B cell (primary cell): ENCODE results near the gene KIF3C.

Source experiments
- EZH2 ChIP-seq: IDR thresholded peaks from 2 replicates; pipeline ENCODE4 v1.6.1; 2012; ENCODE audit warnings: borderline replicate concordance, low read depth, mild to moderate bottlenecking, moderate library complexity, low read length; ENCODE audit not compliant: insufficient read depth, poor library complexity, severe bottlenecking
- TF ChIP-seq, protein P1 (sequence below): fragments of 200-600 bp; IDR thresholded peaks from one replicate; pipeline ENCODE4 v1.8.0; 2022; ENCODE audit warnings: antibody characterized with exemption, mild to moderate bottlenecking

DNA sequence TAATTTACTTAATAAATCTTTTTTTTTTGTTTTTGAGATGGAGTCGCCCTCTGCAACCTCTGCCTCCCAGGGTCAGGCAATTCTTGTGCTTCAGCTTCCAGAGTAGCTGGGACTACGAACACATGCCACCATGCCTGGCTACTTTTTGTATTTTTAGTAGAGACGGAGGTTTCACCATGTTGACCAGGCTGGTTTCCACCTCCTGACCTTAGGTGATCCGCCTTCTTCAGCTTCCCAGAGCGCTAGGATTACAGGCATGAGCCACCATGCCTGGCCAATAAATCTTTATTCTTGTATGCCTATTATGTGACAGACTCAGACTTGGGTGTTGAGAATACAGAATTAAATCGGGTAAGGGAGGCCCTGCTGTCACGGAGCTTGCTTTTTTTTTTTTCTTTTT lies 87.3 kb downstream of the KIF3C start:
- TF ChIP-seq EZH2 = no peak
- TF ChIP-seq, protein P1, sequence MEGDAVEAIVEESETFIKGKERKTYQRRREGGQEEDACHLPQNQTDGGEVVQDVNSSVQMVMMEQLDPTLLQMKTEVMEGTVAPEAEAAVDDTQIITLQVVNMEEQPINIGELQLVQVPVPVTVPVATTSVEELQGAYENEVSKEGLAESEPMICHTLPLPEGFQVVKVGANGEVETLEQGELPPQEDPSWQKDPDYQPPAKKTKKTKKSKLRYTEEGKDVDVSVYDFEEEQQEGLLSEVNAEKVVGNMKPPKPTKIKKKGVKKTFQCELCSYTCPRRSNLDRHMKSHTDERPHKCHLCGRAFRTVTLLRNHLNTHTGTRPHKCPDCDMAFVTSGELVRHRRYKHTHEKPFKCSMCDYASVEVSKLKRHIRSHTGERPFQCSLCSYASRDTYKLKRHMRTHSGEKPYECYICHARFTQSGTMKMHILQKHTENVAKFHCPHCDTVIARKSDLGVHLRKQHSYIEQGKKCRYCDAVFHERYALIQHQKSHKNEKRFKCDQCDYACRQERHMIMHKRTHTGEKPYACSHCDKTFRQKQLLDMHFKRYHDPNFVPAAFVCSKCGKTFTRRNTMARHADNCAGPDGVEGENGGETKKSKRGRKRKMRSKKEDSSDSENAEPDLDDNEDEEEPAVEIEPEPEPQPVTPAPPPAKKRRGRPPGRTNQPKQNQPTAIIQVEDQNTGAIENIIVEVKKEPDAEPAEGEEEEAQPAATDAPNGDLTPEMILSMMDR = no peak
